ENCODE measurements around the gene DHDDS. TPM values are rescaled to one million over a fixed set of nuclear protein-coding genes. Genes with fewer than 3 reads are reported as not detected.
A peak's percentile ranks its signal among the peaks of the same experiment; 100 is the strongest.

DHDDS gene
- total RNA-seq, 2 donors from 2014 or later, result 83.5 to 88.5 TPM

DNA sequence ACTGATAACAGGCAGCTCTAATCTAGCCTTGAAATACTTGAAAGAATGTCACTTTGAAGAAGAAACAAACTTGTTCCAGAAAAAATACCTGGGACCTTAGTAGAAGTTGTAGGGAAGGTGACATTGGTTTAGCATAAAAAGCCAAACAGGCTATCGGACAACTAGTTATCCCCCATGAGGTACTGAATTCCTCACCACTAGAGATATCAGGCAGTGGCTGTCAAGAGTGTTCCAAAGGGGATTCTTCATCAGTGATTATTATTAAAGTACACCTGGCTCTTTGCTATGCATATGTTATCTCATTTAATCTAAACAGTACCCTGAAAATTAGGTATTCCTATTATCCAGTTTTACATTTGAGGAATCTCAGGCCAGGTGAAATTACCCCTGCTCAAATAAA is 27.0 kb downstream of the DHDDS start:
- Histone ChIP-seq H3K36me3 (peaks cover 13% of the 10 kb centered on the region), H3K9ac (ENCODE audit: low read depth in 2 of 2, low read length in 2 of 2) (no peak overlapping the region), H3K27ac (no peak overlapping the region), H3K9me3 (no peaks in the 10 kb centered on the region), H3K4me3 (no peak overlapping the region), H3K4me1 (no peaks in the 10 kb centered on the region), H3K27me3 (no peaks in the 10 kb centered on the region)
- intact Hi-C loops (cut with DNase I), result no loop called here
- no peak for DNase-seq
- TF ChIP-seq, protein P1, sequence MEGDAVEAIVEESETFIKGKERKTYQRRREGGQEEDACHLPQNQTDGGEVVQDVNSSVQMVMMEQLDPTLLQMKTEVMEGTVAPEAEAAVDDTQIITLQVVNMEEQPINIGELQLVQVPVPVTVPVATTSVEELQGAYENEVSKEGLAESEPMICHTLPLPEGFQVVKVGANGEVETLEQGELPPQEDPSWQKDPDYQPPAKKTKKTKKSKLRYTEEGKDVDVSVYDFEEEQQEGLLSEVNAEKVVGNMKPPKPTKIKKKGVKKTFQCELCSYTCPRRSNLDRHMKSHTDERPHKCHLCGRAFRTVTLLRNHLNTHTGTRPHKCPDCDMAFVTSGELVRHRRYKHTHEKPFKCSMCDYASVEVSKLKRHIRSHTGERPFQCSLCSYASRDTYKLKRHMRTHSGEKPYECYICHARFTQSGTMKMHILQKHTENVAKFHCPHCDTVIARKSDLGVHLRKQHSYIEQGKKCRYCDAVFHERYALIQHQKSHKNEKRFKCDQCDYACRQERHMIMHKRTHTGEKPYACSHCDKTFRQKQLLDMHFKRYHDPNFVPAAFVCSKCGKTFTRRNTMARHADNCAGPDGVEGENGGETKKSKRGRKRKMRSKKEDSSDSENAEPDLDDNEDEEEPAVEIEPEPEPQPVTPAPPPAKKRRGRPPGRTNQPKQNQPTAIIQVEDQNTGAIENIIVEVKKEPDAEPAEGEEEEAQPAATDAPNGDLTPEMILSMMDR (IDR thresholded peaks at IDR 0.05), result no peak

DNA sequence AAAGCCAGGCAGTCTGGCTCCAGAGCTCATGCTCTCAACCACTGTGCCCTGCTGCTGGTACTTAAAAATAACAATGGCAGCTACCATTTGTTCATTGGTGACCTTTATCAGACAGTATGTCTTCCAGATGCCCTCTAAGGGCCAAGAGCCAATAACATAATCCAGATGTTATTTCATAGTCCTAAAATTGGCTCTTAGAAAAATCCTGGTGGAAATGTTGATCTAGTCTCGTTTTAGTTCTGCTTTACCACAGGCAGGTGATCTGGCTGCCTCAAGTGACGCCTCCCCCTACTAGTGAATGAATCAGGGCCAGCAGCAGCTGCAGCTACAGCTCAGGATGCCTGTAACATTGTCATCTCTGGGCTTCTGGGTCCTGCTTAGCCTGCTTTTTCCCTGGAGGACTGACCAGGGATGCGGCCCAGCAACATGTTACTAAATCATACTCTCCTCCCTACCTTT is 27.5 kb downstream of the DHDDS start:
- Histone ChIP-seq H3K9ac (ENCODE audit: low read depth in 2 of 2, low read length in 2 of 2) (no peak overlapping the region), H3K36me3 (peaks cover 12% of the 10 kb centered on the region), H3K4me3 (no peak overlapping the region), H3K4me1 (no peaks in the 10 kb centered on the region), H3K27ac (no peak overlapping the region), H3K27me3 (no peaks in the 10 kb centered on the region), H3K9me3 (no peaks in the 10 kb centered on the region)
- intact Hi-C loops (cut with DNase I), result no loop called here
- TF ChIP-seq, protein P1 (IDR thresholded peaks at IDR 0.05), result no peak
- no peak for DNase-seq

DNA sequence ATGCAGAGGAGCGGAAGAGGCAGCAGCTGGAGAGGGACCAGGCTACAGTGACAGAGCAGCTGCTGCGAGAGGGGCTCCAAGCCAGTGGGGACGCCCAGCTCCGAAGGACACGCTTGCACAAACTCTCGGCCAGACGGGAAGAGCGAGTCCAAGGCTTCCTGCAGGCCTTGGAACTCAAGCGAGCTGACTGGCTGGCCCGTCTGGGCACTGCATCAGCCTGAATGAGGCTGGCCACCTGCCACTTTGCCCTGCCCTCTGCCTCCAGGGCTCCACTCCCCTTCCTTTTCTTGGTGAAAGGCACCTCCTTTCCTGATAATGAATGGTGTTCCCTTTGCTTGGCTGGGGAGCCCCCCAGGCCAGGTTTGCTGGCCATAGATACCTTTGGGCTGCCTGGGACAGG is 36.8 kb downstream of the DHDDS start:
- intact Hi-C loops (cut with DNase I), result no loop called here
- Histone ChIP-seq H3K4me3 (no peak overlapping the region), H3K36me3 (peaks cover 12% of the 10 kb centered on the region), H3K27me3 (no peaks in the 10 kb centered on the region), H3K4me1 (peaks cover 18% of the 10 kb centered on the region), H3K9me3 (no peaks in the 10 kb centered on the region), H3K9ac (ENCODE audit: low read depth in 2 of 2, low read length in 2 of 2) (no peak overlapping the region), H3K27ac (no peak overlapping the region)
- DNase-seq, result peak; percentile 74
- TF ChIP-seq, protein P1 (IDR thresholded peaks at IDR 0.05), result no peak

DNA sequence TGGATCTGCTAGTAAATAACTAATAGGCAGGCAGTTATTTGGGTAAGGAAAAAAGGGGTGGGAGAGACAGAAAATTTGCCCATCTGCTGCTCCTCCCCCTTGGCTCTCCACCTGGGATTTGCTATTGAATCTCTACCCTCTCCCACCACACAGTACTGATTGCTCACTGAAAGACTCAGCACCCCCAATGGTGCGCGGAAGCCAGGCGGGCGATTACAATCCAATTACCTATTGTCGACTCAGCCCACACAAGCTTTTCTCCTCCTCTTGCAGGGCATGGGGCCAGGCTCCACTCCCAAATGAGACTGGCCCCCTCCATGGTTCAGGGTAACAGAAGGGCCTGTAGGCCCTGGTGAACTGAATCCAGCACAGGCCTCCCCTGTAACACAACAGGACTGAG is 37.4 kb downstream of the DHDDS start:
- intact Hi-C loops (cut with DNase I), result no loop called here
- H3K4me3 ChIP-seq, result no peak overlapping the region
- TF ChIP-seq, protein P1 (IDR thresholded peaks at IDR 0.05), result no peak
- peaks cover 20% of the 10 kb centered on the region for H3K4me1 ChIP-seq
- H3K27ac ChIP-seq, result no peak overlapping the region
- DNase-seq, result peak; percentile 22
- no peak overlapping the region for H3K9ac ChIP-seq (ENCODE audit: low read depth in 2 of 2, low read length in 2 of 2)
- peaks cover 12% of the 10 kb centered on the region for H3K36me3 ChIP-seq
- no peaks in the 10 kb centered on the region for H3K9me3 ChIP-seq
- H3K27me3 ChIP-seq, result no peaks in the 10 kb centered on the region

DNA sequence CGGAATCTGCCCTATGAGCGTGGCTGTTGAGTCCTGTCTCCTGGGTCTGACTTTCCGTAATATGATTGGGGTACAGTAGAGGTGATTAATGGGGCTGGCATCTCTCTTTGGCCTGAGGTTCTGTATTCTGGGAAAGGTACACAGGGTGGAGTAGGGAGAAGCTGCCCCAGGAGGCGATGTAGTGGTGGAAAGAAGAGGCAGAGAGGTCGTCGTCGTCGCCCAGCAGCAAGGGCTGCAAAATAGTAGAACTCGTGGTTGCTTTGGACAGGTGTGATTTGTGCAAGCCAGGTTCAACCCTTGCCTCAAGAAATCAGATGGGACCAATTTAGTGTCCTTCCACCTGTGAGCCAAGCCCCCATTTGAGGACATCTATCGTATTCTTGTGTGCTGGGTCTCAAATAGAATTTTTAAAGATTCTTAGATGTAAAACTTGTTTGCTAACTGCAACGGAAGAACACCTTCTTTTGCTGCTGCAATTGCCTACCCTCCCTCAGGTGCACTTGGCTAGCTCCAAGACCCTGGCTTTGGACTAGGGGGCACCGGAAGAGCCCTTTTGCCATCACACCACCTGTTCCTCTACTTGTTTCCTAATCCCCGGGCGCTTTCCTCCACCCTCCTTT is 38.9 kb downstream of the DHDDS start:
- H3K27me3 ChIP-seq, result no peaks in the 10 kb centered on the region
- peaks cover 20% of the 10 kb centered on the region for H3K4me1 ChIP-seq
- intact Hi-C loops (cut with DNase I), result no loop called here
- H3K9ac ChIP-seq (ENCODE audit: low read depth in 2 of 2, low read length in 2 of 2), result peak overlapping the region; percentile 52 to 73
- peak overlapping the region; percentile 94 for H3K4me3 ChIP-seq
- TF ChIP-seq, protein P1 (IDR thresholded peaks at IDR 0.05), result no peak
- no peaks in the 10 kb centered on the region for H3K9me3 ChIP-seq
- peaks cover 12% of the 10 kb centered on the region for H3K36me3 ChIP-seq
- no peak for DNase-seq
- peak overlapping the region; percentile 100 for H3K27ac ChIP-seq
